Measurements from ENCODE around the gene GTF2A1.

The GTF2A1 gene

GRCh38 chr14:81132468-81132867, 88.3 kb downstream of the GTF2A1 start:
- no peak for DNase-seq

- DNase-seq = no peak
Measured at GRCh38 chr14:81129242-81129641, 91.5 kb downstream of the GTF2A1 start.

GRCh38 chr14:81127785-81128184, 93.0 kb downstream of the GTF2A1 start:
- DNase-seq = no peak

GRCh38 chr14:81125536-81125935, 95.2 kb downstream of the GTF2A1 start:
- DNase-seq = no peak
